ENCODE results near the gene TMEM178A.
"Not testable (repeated sequence)": the region's sequence is repeated elsewhere in the genome, so short reads cannot be mapped to it uniquely, and the experiment has no call there.

- TF ChIP-seq CTCF, POLR2A (IDR thresholded peaks at IDR 0.05): not testable (repeated sequence)
Measured at GRCh38 chr2:39628346-39628745, 37.4 kb upstream of the TMEM178A start.
